BE2C (cell line): ENCODE data around the gene STOM.
"Not testable (repeated sequence)": the region's sequence is repeated elsewhere in the genome, so short reads cannot be mapped to it uniquely, and the experiment has no call there.

ENCODE experiments used
- DNase-seq: peaks from one replicate; pipeline ENCODE4 v3.0.0-alpha.2; 2020
- H3K27me3 ChIP-seq: fragments of 250-450 bp; sonication (Bioruptor Pico); 2 replicates; pipeline ENCODE4 v1.5.1; 2020; ENCODE audit warnings: mild to moderate bottlenecking
- H3K36me3 ChIP-seq: fragments of 250-450 bp; sonication (Bioruptor Pico); 2 replicates; pipeline ENCODE4 v1.5.1; 2020; ENCODE audit warnings: mild to moderate bottlenecking
- H3K4me1 ChIP-seq: fragments of 250-450 bp; sonication (Bioruptor Pico); 2 replicates; pipeline ENCODE4 v1.5.1; 2020
- H3K4me3 ChIP-seq: 2 replicates; pipeline ENCODE4 v1.5.1; 2011; ENCODE audit warnings: low read depth, low read length
- H3K9me3 ChIP-seq: fragments of 250-450 bp; sonication (Bioruptor Pico); 2 replicates; pipeline ENCODE4 v1.5.1; 2020
- TF ChIP-seq, protein P1 (sequence below): IDR thresholded peaks from 2 replicates; pipeline ENCODE4 v1.5.1; 2012; ENCODE audit warnings: mild to moderate bottlenecking, low read depth, low read length

The STOM gene

GRCh38 chr9:121292801-121293241 is 77.2 kb downstream of the STOM start:
- H3K27me3 ChIP-seq, result no peaks in the 10 kb centered on the region
- no peaks in the 10 kb centered on the region for H3K36me3 ChIP-seq
- no peaks in the 10 kb centered on the region for H3K9me3 ChIP-seq
- H3K4me1 ChIP-seq, result no peaks in the 10 kb centered on the region
- TF ChIP-seq, protein P1, sequence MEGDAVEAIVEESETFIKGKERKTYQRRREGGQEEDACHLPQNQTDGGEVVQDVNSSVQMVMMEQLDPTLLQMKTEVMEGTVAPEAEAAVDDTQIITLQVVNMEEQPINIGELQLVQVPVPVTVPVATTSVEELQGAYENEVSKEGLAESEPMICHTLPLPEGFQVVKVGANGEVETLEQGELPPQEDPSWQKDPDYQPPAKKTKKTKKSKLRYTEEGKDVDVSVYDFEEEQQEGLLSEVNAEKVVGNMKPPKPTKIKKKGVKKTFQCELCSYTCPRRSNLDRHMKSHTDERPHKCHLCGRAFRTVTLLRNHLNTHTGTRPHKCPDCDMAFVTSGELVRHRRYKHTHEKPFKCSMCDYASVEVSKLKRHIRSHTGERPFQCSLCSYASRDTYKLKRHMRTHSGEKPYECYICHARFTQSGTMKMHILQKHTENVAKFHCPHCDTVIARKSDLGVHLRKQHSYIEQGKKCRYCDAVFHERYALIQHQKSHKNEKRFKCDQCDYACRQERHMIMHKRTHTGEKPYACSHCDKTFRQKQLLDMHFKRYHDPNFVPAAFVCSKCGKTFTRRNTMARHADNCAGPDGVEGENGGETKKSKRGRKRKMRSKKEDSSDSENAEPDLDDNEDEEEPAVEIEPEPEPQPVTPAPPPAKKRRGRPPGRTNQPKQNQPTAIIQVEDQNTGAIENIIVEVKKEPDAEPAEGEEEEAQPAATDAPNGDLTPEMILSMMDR, result no peak
- no peak for DNase-seq
- no peak overlapping the region for H3K4me3 ChIP-seq

- no peaks in the 10 kb centered on the region for H3K27me3 ChIP-seq
- H3K4me3 ChIP-seq, result no peak overlapping the region
- H3K36me3 ChIP-seq, result no peaks in the 10 kb centered on the region
- H3K9me3 ChIP-seq, result no peaks in the 10 kb centered on the region
- no peak for DNase-seq
- TF ChIP-seq, protein P1, result no peak
- no peaks in the 10 kb centered on the region; the same call in 1 of the 2 replicates for H3K4me1 ChIP-seq
Observed at GRCh38 chr9:121292051-121292450, 78.0 kb downstream of the STOM start.

DNA sequence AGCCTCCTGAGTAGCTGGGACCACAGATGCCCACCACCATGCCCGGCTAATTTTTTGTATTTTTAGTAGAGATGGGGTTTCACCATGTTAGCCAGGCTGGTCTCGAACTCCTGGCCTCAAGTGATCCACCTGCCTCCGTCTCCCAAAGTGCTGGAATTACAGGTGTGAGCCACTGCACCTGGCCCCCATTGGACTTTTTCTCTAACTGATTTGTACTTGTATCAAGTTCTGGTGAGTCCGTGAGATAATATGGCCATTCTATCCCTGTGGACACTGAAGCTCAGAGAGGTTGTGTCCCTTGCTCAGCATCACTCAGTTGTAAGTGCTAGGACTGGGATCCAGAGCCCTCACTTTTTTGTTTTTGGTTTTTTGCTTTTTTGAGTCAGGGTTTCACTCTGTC is 78.5 kb downstream of the STOM start:
- H3K27me3 ChIP-seq, DNase-seq, H3K4me3 ChIP-seq, H3K9me3 ChIP-seq, H3K36me3 ChIP-seq, H3K4me1 ChIP-seq: not testable (repeated sequence)

- Histone ChIP-seq H3K27me3 (no peaks in the 10 kb centered on the region), H3K9me3 (no peaks in the 10 kb centered on the region), H3K36me3 (no peaks in the 10 kb centered on the region), H3K4me3 (no peak overlapping the region), H3K4me1 (no peaks in the 10 kb centered on the region; the same call in 1 of the 2 replicates)
- no peak for DNase-seq
- TF ChIP-seq, protein P1, result no peak
Observed at GRCh38 chr9:121289772-121290370, 80.2 kb downstream of the STOM start.

- H3K4me1 ChIP-seq, result no peaks in the 10 kb centered on the region; the same call in 1 of the 2 replicates
- no peaks in the 10 kb centered on the region for H3K27me3 ChIP-seq
Observed at GRCh38 chr9:121289026-121289771, 80.9 kb downstream of the STOM start.

More at GRCh38 chr9:121289026-121289771, 80.9 kb downstream of the STOM start:
- H3K4me3 ChIP-seq, result no peak overlapping the region
- no peaks in the 10 kb centered on the region for H3K36me3 ChIP-seq
- DNase-seq, result no peak
- TF ChIP-seq, protein P1, result no peak
- H3K9me3 ChIP-seq, result no peaks in the 10 kb centered on the region
